Upper lobe of left lung (tissue), 6 donors: Measurements from ENCODE around the gene AGBL4. TPM values are rescaled to one million over a fixed set of nuclear protein-coding genes. Genes with fewer than 3 reads are reported as not detected.

Source experiments
- ATAC-seq, 2 donors: fragments of 200-7000 bp; cut with Tn5 transposase; one replicate each; pipeline ENCODE4 v1.9.1; 2022; ENCODE audit warnings: mild to moderate bottlenecking in 2 of 2, moderate library complexity in 2 of 2; ENCODE audit not compliant: low FRiP score in 2 of 2
- DNase-seq, 2 donors: peaks; one replicate each; pipeline ENCODE4 v3.0.0-alpha.2; 2019 to 2020
- H3K27ac ChIP-seq, 4 donors: fragments of 200-600 bp; sonication (generic); one replicate each; pipeline ENCODE4 v1.5.1; 2016 to 2019
- H3K27me3 ChIP-seq, 4 donors: fragments of 200-600 bp; sonication (generic); one replicate each; pipeline ENCODE4 v1.5.1; 2017 to 2019
- H3K36me3 ChIP-seq, 4 donors: fragments of 200-600 bp; sonication (generic); one replicate each; pipeline ENCODE4 v1.5.1; 2016 to 2019
- H3K4me1 ChIP-seq, 4 donors: fragments of 200-600 bp; sonication (generic); one replicate each; pipeline ENCODE4 v1.5.1; 2018 to 2019
- H3K4me3 ChIP-seq, 4 donors: fragments of 200-600 bp; sonication (generic); one replicate each; pipeline ENCODE4 v1.5.1; 2017 to 2019; ENCODE audit warnings: mild to moderate bottlenecking in 2 of 4, moderate library complexity in 1 of 4
- H3K9me3 ChIP-seq, 4 donors: fragments of 200-600 bp; sonication (generic); one replicate each; pipeline ENCODE4 v1.5.1; 2018 to 2019
- EP300 ChIP-seq, 4 donors: sonication (generic); formaldehyde crosslinking; IDR thresholded peaks; one replicate each; pipeline ENCODE4 v1.5.1; 2017; ENCODE audit warnings: antibody characterized with exemption in 4 of 4, control low read depth in 2 of 4
- POLR2A ChIP-seq, 4 donors: fragments of 450-650 bp; IDR thresholded peaks; one replicate each; pipeline ENCODE4 v1.5.1; 2016 to 2017; ENCODE audit warnings: antibody characterized with exemption in 4 of 4, mild to moderate bottlenecking in 2 of 4
- POLR2AphosphoS5 ChIP-seq, 2 donors: sonication (generic); formaldehyde crosslinking; IDR thresholded peaks; one replicate each; pipeline ENCODE4 v1.5.1; 2017; ENCODE audit warnings: antibody characterized with exemption in 2 of 2
- WGBS, 2 donors: methylation state at CpG; one replicate each; pipeline ENCODE4 v1.1.5; 2017 to 2018; 5-methylcytosine and 5-hydroxymethylcytosine counted together
- total RNA-seq, 6 donors: library from RNA; depleted of rRNA in 4 of 6; stranded (reverse); fragments of >200 nt in 4 of 6; gene quantifications; one replicate each; pipeline versions ENCODE4 v1.1.0 to v1.2.1, GENCODE V29; 2016 to 2021
- TF ChIP-seq, protein P1 (sequence below), 6 experiments: fragments of 450-650 bp in 4 of 6; fragments of 200-600 bp in 2 of 6; sonication (generic) in 2 of 6; IDR thresholded peaks; one replicate each; pipeline ENCODE4 v1.5.1; 2016 to 2019; ENCODE audit warnings: antibody characterized with exemption in 6 of 6
- donor health status: DM: no; HTN: no; CAD: no; lungs with moderate emphysema.
- donor health status: DM: no; HTN: yes; CAD: no; lungs with severe emphysema.

The AGBL4 gene
- total RNA-seq, 6 donors from 2014 or later = 0.57 to 10.5 (median 1.5) TPM

DNA sequence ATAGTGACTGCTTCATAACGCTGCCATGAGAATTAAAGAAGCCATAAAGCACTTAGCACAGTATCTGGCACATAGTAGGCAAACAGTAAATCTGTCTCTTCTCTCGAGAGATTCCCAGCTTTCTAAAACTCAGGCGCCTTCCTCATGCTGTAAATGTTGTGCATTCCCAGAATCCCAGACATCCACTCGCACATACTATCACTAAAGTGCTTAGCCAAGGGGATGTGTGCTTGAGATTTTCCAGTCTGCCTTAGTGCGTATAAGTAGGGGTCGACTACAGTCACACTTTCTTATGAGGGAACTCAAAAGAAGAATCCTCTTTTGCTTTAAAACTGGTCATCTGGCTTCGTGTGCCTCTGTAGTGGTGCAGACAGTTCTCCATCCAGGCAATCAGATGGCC is 1453.2 kb downstream of the AGBL4 start:
- WGBS, 2 donors = 72 to 79% methylated on average over 7 of the region's 7 CpGs
- ATAC-seq (no peak), DNase-seq (no peak)
- no peaks in the 10 kb centered on the region for H3K27me3 ChIP-seq
- no peak overlapping the region for H3K27ac ChIP-seq
- no peaks in the 10 kb centered on the region for H3K9me3 ChIP-seq
- no peak overlapping the region for H3K4me3 ChIP-seq
- TF ChIP-seq, protein P1, sequence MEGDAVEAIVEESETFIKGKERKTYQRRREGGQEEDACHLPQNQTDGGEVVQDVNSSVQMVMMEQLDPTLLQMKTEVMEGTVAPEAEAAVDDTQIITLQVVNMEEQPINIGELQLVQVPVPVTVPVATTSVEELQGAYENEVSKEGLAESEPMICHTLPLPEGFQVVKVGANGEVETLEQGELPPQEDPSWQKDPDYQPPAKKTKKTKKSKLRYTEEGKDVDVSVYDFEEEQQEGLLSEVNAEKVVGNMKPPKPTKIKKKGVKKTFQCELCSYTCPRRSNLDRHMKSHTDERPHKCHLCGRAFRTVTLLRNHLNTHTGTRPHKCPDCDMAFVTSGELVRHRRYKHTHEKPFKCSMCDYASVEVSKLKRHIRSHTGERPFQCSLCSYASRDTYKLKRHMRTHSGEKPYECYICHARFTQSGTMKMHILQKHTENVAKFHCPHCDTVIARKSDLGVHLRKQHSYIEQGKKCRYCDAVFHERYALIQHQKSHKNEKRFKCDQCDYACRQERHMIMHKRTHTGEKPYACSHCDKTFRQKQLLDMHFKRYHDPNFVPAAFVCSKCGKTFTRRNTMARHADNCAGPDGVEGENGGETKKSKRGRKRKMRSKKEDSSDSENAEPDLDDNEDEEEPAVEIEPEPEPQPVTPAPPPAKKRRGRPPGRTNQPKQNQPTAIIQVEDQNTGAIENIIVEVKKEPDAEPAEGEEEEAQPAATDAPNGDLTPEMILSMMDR (IDR thresholded peaks at IDR 0.05) = no peak
- no peak for TF ChIP-seq POLR2A (IDR thresholded peaks at IDR 0.05)
- TF ChIP-seq POLR2AphosphoS5 (IDR thresholded peaks at IDR 0.05) = no peak
- TF ChIP-seq EP300 (IDR thresholded peaks at IDR 0.05) = no peak
- H3K4me1 ChIP-seq = peaks cover 0 to 10% (median 4%) of the 10 kb centered on the region in 4 donors
- H3K36me3 ChIP-seq = no peaks in the 10 kb centered on the region

DNA sequence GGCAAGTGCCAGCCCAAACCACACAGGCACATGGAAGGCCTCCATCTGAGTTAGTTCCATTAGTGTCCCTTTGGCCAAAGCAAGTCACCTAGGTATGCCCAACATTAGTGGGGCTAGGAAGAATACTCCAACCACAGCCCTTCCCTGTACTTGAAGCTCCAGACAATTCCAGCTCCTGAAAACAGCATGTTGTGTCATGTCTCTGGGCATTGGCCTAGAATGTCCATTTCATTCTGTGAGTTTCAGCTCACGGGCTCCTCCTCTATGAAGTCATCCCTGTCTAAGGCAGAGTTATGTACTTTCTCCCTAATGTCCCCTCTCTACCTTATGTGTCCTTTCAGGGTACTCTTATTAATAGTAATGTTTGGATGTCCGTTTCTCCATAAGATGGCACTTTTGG is 1455.3 kb downstream of the AGBL4 start:
- no peaks in the 10 kb centered on the region for H3K27me3 ChIP-seq
- no peak for DNase-seq
- peaks cover 0 to 10% (median 4%) of the 10 kb centered on the region in 4 donors for H3K4me1 ChIP-seq
- no peaks in the 10 kb centered on the region for H3K9me3 ChIP-seq
- ATAC-seq = no peak
- H3K27ac ChIP-seq = no peak overlapping the region
- WGBS, 2 donors = 66 to 85% methylated on average over 2 of the region's 2 CpGs
- H3K36me3 ChIP-seq = no peaks in the 10 kb centered on the region
- H3K4me3 ChIP-seq = no peak overlapping the region
- TF ChIP-seq POLR2AphosphoS5 (IDR thresholded peaks at IDR 0.05) = no peak
- TF ChIP-seq EP300 (IDR thresholded peaks at IDR 0.05) = no peak
- TF ChIP-seq, protein P1 (IDR thresholded peaks at IDR 0.05) = no peak
- no peak for TF ChIP-seq POLR2A (IDR thresholded peaks at IDR 0.05)

DNA sequence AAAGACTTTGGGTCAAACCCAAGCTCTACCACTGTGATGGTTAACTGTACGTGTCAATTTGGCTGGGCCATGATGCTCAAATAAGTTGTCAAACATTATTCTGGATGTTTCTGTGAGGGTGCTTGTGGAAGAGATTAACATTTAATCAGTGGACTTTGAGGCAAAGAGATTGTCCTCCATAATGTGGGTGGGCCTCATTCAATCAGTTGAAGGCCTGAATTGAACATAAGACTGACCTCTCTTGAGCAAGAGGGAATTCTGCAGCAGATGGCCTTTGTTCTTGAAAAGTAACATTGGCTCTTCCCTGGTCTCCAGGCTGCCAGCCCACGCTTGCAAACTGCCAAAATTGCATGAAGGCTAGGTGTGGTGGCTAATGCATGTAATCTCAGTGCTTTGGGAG is 1457.3 kb downstream of the AGBL4 start:
- DNase-seq = no peak
- H3K27me3 ChIP-seq = no peaks in the 10 kb centered on the region
- H3K4me1 ChIP-seq = no peaks in the 10 kb centered on the region
- WGBS, 2 donors = 79 to 87% methylated on average over 2 of the region's 2 CpGs
- no peak overlapping the region for H3K4me3 ChIP-seq
- no peak overlapping the region for H3K27ac ChIP-seq
- no peak for TF ChIP-seq EP300 (IDR thresholded peaks at IDR 0.05)
- ATAC-seq = no peak
- no peaks in the 10 kb centered on the region for H3K36me3 ChIP-seq
- no peaks in the 10 kb centered on the region for H3K9me3 ChIP-seq

DNA sequence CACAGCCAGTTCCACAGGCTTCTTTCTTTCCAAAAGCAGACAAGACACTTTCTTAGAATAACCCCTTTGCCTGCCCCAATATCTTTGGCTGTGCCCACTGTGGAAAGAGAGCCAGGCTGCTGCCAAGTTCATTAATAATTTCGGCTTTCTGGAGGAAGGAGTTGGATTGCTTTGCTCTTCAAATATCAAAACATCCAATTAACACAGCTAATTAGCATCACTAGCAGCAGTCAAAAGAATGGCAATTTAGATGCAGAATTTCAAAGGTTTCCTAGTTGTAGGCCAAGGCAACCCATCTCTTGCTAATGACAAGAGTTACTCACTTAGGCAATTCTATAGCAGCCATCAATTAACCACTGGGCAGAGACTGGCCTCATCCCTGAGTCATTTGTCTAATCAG is 1460.7 kb downstream of the AGBL4 start:
- Histone ChIP-seq H3K36me3 (no peaks in the 10 kb centered on the region), H3K4me3 (no peak overlapping the region), H3K27me3 (no peaks in the 10 kb centered on the region), H3K27ac (no peak overlapping the region), H3K9me3 (no peaks in the 10 kb centered on the region), H3K4me1 (no peaks in the 10 kb centered on the region)
- DNase-seq (no peak), ATAC-seq (no peak)
- TF ChIP-seq, protein P1 (IDR thresholded peaks at IDR 0.05) = no peak
- TF ChIP-seq POLR2AphosphoS5 (IDR thresholded peaks at IDR 0.05) = no peak
- TF ChIP-seq POLR2A (IDR thresholded peaks at IDR 0.05) = no peak
- no peak for TF ChIP-seq EP300 (IDR thresholded peaks at IDR 0.05)
- 73 to 83% methylated on average over 1 of the region's 1 CpG for WGBS, 2 donors

DNA sequence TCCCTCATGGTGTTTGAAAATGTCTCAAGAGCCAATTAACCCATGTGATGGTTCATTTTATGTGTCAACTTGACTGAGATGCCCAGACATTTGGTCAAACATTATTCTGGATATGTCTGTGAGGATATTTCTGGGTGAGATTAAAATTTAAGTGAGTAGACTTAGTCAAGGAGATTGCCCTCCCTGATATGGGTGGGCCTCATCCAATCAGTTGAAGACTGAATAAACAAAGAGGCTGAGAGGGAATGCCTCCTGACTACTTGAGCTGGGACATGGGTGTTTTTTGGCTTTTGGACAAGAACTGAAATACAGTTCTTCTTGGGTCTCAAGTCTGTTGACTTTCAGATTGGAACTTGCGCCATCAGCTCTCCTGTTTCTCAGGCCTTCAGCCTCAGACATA is 1462.3 kb downstream of the AGBL4 start:
- DNase-seq (no peak), ATAC-seq (no peak)
- H3K4me1 ChIP-seq = no peaks in the 10 kb centered on the region
- H3K9me3 ChIP-seq = no peaks in the 10 kb centered on the region
- H3K4me3 ChIP-seq = no peak overlapping the region
- TF ChIP-seq, protein P1 (IDR thresholded peaks at IDR 0.05) = no peak
- TF ChIP-seq POLR2A (IDR thresholded peaks at IDR 0.05) (no peak), POLR2AphosphoS5 (IDR thresholded peaks at IDR 0.05) (no peak), EP300 (IDR thresholded peaks at IDR 0.05) (no peak)
- no peaks in the 10 kb centered on the region for H3K36me3 ChIP-seq
- 78 to 88% methylated on average over 1 of the region's 1 CpG for WGBS, 2 donors
- no peak overlapping the region for H3K27ac ChIP-seq
- H3K27me3 ChIP-seq = no peaks in the 10 kb centered on the region
